PC-9 (cell line): ENCODE measurements around the gene ZNF28. TPM values are rescaled to one million over a fixed set of nuclear protein-coding genes. Genes with fewer than 3 reads are reported as not detected.
"Not testable (repeated sequence)": the region's sequence is repeated elsewhere in the genome, so short reads cannot be mapped to it uniquely, and the experiment has no call there.

Source experiments
- BruUV-seq: library from RNA; stranded (reverse); fragments of 400-500 nt; replicated peaks from 2 replicates; lab custom pipeline; 2021; lab: Mats Ljungman, UMichigan
- CTCF ChIA-PET: fragments of 300-600 bp; sonication (Branson Sonifier 250); formaldehyde crosslinking; loops from one replicate; lab custom pipeline; 2022; ENCODE audit warnings: antibody characterized with exemption; lab: Charles Lee
- POLR2A ChIA-PET: fragments of 300-600 bp; sonication (Branson Sonifier 250); formaldehyde crosslinking; loops from one replicate; lab custom pipeline; 2022; ENCODE audit warnings: antibody characterized with exemption; ENCODE audit not compliant: unreplicated experiment; lab: Charles Lee
- DNase-seq, 2 experiments: peaks; one replicate each; pipeline versions ENCODE4 v3.0.0 to v3.0.0-alpha.2; 2015 to 2022; ENCODE audit warnings: mixed read lengths in 1 of 2
- H2AFZ ChIP-seq: fragments of 200-600 bp; sonication (generic); 2 replicates; pipeline ENCODE4 v1.8.1; 2017; ENCODE audit warnings: antibody characterized with exemption
- H3F3A ChIP-seq: fragments of 200-600 bp; sonication (generic); 2 replicates; pipeline ENCODE4 v1.8.1; 2017; ENCODE audit warnings: antibody characterized with exemption, mild to moderate bottlenecking, low read depth; ENCODE audit not compliant: insufficient read depth
- H3K27ac ChIP-seq: fragments of 200-600 bp; sonication (generic); 2 replicates; pipeline ENCODE4 v1.6.1; 2016; ENCODE audit warnings: mixed run types
- H3K27me3 ChIP-seq: fragments of 200-600 bp; sonication (generic); 2 replicates; pipeline ENCODE4 v1.6.1; 2016; ENCODE audit warnings: low read depth, mixed run types; ENCODE audit not compliant: insufficient read depth
- H3K36me3 ChIP-seq: fragments of 200-600 bp; sonication (generic); 2 replicates; pipeline ENCODE4 v1.6.1; 2016; ENCODE audit warnings: low read depth, mixed run types
- H3K4me1 ChIP-seq: fragments of 200-600 bp; sonication (generic); replicated peaks from 2 replicates; pipeline ENCODE4 v1.6.1; 2016; ENCODE audit warnings: mixed run types; ENCODE audit not compliant: insufficient read depth
- H3K4me2 ChIP-seq: fragments of 200-600 bp; sonication (generic); 2 replicates; pipeline ENCODE4 v1.6.1; 2017; ENCODE audit warnings: mixed run types
- H3K4me3 ChIP-seq: fragments of 200-600 bp; sonication (generic); 2 replicates; pipeline ENCODE4 v1.6.1; 2016; ENCODE audit warnings: mixed run types
- H3K79me2 ChIP-seq: fragments of 200-600 bp; sonication (generic); 2 replicates; pipeline ENCODE4 v1.6.1; 2017; ENCODE audit warnings: low read depth, mixed run types
- H3K9me2 ChIP-seq: fragments of 200-600 bp; sonication (generic); 2 replicates; pipeline ENCODE4 v1.8.1; 2017; ENCODE audit warnings: mild to moderate bottlenecking; ENCODE audit not compliant: insufficient read depth
- H3K9me3 ChIP-seq: fragments of 200-600 bp; sonication (generic); 2 replicates; pipeline ENCODE4 v1.8.1; 2016; ENCODE audit warnings: low read depth; ENCODE audit not compliant: insufficient read depth
- H4K20me1 ChIP-seq: fragments of 200-600 bp; sonication (generic); 2 replicates; pipeline ENCODE4 v1.8.1; 2017; ENCODE audit not compliant: insufficient read depth
- EZH2 ChIP-seq: fragments of 200-600 bp; sonication (generic); IDR thresholded peaks from 2 replicates; pipeline ENCODE4 v1.8.0; 2017; ENCODE audit warnings: antibody characterized with exemption, low read depth
- intact Hi-C: fragments of 100-400 bp; cut with micrococcal nuclease; formaldehyde crosslinking; loops from one replicate; pipeline ENCODE4 v1.10.0; 2022; ENCODE audit not compliant: unreplicated experiment
- total RNA-seq: library from RNA; stranded (reverse); gene quantifications from 2 replicates; pipeline ENCODE4 v1.2.3, GENCODE V29; 2021
- TF ChIP-seq, protein P1 (sequence below): fragments of 200-600 bp; sonication (generic); conservative IDR thresholded peaks from 2 replicates; pipeline ENCODE4 v1.6.1; 2017; ENCODE audit warnings: mixed run types, antibody characterized with exemption, mild to moderate bottlenecking, moderate library complexity

The ZNF28 gene
- total RNA-seq, 1 experiment from 2014 or later: 29.5 TPM

DNA sequence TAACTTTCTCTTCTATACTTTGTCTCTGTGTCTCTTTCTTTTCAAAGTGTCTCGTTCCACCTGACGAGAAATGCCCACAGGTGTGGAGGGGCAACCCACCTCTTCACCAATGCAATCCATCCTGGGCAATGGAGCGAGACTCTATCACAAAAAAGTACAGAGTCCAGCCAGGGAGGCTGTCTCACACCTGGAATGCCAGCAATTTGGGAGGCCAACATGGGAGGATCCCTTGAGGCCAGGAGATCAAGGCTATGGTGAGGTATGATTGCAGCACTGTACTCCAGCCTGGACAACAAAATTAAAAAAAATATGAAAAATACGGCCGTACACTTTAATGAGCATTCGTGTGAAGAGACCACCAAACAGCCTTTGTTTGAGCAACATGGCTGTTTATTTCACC lies 32.0 kb downstream of the ZNF28 start:
- ChIA-PET POLR2A (interaction anchor here (0.6 kb wide), 1 partner anchor 258 kb away, joined by 3 read pairs; no protein-coding TSS in a partner anchor), CTCF (no interaction called here)
- Histone ChIP-seq H3K27ac (no peak overlapping the region), H3K4me3 (no peak overlapping the region), H4K20me1 (no peaks in the 10 kb centered on the region), H3K9me2 (no peaks in the 10 kb centered on the region), H3K4me1 (peaks cover 6% of the 10 kb centered on the region; the same call in 1 of the 2 replicates), H3K9me3 (peaks cover 19% of the 10 kb centered on the region), H3K36me3 (no peaks in the 10 kb centered on the region), H3F3A (peaks cover 8% of the 10 kb centered on the region; the same call in 1 of the 2 replicates), H3K4me2 (no peak overlapping the region), H3K79me2 (peaks cover 13% of the 10 kb centered on the region), H3K27me3 (no peaks in the 10 kb centered on the region), H2AFZ (no peak overlapping the region)
- BruUV-seq: no TSS peak
- intact Hi-C loops: loop anchor here (5.0 kb wide), 1 partner anchor 133 kb away; the partner anchor contains the start of gene ZNF888
- TF ChIP-seq, protein P1, sequence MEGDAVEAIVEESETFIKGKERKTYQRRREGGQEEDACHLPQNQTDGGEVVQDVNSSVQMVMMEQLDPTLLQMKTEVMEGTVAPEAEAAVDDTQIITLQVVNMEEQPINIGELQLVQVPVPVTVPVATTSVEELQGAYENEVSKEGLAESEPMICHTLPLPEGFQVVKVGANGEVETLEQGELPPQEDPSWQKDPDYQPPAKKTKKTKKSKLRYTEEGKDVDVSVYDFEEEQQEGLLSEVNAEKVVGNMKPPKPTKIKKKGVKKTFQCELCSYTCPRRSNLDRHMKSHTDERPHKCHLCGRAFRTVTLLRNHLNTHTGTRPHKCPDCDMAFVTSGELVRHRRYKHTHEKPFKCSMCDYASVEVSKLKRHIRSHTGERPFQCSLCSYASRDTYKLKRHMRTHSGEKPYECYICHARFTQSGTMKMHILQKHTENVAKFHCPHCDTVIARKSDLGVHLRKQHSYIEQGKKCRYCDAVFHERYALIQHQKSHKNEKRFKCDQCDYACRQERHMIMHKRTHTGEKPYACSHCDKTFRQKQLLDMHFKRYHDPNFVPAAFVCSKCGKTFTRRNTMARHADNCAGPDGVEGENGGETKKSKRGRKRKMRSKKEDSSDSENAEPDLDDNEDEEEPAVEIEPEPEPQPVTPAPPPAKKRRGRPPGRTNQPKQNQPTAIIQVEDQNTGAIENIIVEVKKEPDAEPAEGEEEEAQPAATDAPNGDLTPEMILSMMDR: no peak
- no peak for TF ChIP-seq EZH2
- no peak for DNase-seq

DNA sequence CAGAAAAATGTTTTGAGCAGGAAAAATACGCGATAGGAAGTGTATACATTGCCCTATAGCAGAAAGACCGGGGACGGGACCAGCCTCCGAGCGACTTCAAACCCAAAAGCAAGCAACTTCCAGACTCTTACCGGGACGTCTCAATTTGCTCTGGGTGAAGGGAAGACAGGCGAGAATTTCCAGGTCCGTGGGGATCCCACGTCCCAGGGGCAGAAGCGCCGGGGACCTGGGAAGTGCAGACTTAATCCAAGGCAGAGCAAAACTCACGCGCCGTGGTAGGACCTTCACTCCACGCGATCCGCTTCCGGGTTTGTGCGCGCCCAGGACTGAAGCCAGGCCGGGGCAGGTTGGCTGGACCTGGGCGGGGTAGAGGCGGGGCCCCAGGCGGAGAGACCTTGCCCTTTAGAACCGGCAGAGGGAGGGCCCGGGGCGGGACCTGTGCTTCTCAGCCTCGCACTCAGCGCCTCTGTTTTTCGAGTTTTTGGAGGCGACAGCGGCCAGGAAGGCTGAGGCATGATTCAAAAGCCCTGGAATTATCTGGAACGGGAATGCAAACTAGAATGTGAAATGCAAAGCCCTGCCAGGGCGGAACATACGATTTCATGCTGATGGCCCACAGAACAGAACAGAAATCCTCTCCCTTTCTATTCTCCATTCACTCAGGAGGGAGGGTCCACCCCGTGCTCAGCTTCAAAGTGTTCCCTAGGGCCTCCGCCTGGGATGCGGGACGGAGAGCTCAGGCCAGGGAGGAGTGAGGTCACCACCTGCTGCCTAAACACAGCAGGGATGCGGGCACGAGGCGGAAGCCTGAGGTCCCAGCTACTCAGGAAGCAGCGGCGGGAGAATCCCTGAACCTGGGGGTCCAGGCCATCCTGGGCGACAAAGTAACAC lies 34.7 kb downstream of the ZNF28 start, which contains the start of gene ZNF600:
TSS of gene ZNF600 (minus strand) at position 328 of the 891 bp plus-strand sequence. CDS start 7,903 bp downstream, outside the sequence.
- H3K27ac ChIP-seq, H3F3A ChIP-seq, H3K36me3 ChIP-seq, POLR2A ChIA-PET, H3K27me3 ChIP-seq, H4K20me1 ChIP-seq, H3K4me1 ChIP-seq, BruUV-seq, H3K9me3 ChIP-seq, H3K9me2 ChIP-seq: not testable (repeated sequence)
- DNase-seq: peak; percentile 73 to 85
- Histone ChIP-seq H3K4me2 (peak within 1 kb of the TSS; percentile 94), H3K79me2 (peaks cover 13% of the 10 kb centered on the region), H3K4me3 (peak within 1 kb of the TSS; percentile 99), H2AFZ (peak within 1 kb of the TSS; percentile 98)
- CTCF ChIA-PET: interaction anchor here (0.6 kb wide), 1 partner anchor 583 kb away, joined by 4 read pairs; no protein-coding TSS in a partner anchor
- TF ChIP-seq, protein P1: peak; percentile 36; the same call in 1 of the 2 replicates
- intact Hi-C loops: loop anchor here (5.0 kb wide), 1 partner anchor 136 kb away; the partner anchor contains the start of gene ZNF888

DNA sequence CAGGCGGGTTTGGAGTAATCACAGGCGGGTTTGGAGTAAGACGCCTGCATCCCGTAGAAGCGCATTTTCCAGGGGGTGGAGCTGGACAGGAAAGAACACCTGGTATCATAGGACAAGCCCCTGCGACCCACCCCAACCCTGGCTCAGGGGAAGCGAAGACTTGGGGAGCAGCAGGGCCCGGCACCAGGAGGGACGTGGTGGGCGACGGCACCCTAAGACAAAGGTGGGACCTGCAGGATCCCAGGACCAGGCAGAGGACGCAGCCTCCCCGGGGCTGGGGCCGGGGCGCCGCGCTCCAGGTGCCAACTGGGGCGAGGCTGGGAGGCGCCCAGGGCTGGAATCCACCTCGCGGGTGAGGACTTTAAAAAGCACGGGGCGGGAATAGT lies 35.4 kb downstream of the ZNF28 start:
- Histone ChIP-seq H3K9me3 (peaks cover 7% of the 10 kb centered on the region), H3F3A (peaks cover 8% of the 10 kb centered on the region; the same call in 1 of the 2 replicates), H2AFZ (peak overlapping the region; percentile 98), H3K4me3 (peak overlapping the region; percentile 99), H3K4me1 (peaks cover 6% of the 10 kb centered on the region; the same call in 1 of the 2 replicates), H3K36me3 (0 out of 2 replicates have a peak, but pooled peaks cover 4% of the 10 kb centered on the region), H4K20me1 (no peaks in the 10 kb centered on the region), H3K27ac (no peak overlapping the region), H3K79me2 (peaks cover 13% of the 10 kb centered on the region), H3K27me3 (no peaks in the 10 kb centered on the region), H3K9me2 (no peaks in the 10 kb centered on the region), H3K4me2 (peak overlapping the region; percentile 94)
- TF ChIP-seq, protein P1: no peak
- ChIA-PET POLR2A (interaction anchor here (0.6 kb wide), 1 partner anchor 50 kb away, joined by 3 read pairs; no protein-coding TSS in a partner anchor), CTCF (interaction anchor here (0.6 kb wide), 1 partner anchor 584 kb away, joined by 4 read pairs; no protein-coding TSS in a partner anchor)
- intact Hi-C loops: loop anchor here (5.0 kb wide), 1 partner anchor 136 kb away; the partner anchor contains the start of gene ZNF888
- BruUV-seq: TSS peak; percentile 87
- peak in 1 of 2 experiments; percentile 30 for DNase-seq
